HCT116 (cell line): ENCODE measurements around the gene FAM13A. TPM values are rescaled to one million over a fixed set of nuclear protein-coding genes. Genes with fewer than 3 reads are reported as not detected.
"Not testable (repeated sequence)": the region's sequence is repeated elsewhere in the genome, so short reads cannot be mapped to it uniquely, and the experiment has no call there.

ENCODE experiments used
- ATAC-seq: fragments of 200-7000 bp; cut with Tn5 transposase; 2 replicates; pipeline ENCODE4 v1.9.1; 2020; ENCODE audit warnings: mild to moderate bottlenecking, moderate library complexity
- BruUV-seq: library from RNA; stranded (reverse); fragments of 400-500 nt; replicated peaks from 2 replicates; lab custom pipeline; 2021; lab: Mats Ljungman, UMichigan
- CTCF ChIA-PET: fragments of 300-600 bp; sonication (Branson Sonifier 250); formaldehyde crosslinking; loops from one replicate; lab custom pipeline; 2021; ENCODE audit warnings: antibody characterized with exemption; lab: Charles Lee
- POLR2A ChIA-PET: fragments of 300-600, 350-600 bp; sonication (Branson Sonifier 250); formaldehyde crosslinking; loops from one replicate; lab custom pipeline; 2021; ENCODE audit warnings: antibody characterized with exemption; lab: Charles Lee
- RAD21 ChIA-PET, 2 experiments: fragments of 300-600 bp; sonication (Branson Sonifier 250); formaldehyde crosslinking; loops; one replicate each; lab custom pipeline; 2023; ENCODE audit warnings: low total read pairs in 2 of 2; ENCODE audit not compliant: uncharacterized antibody in 2 of 2, unreplicated experiment in 2 of 2, low non-redundant PET in 1 of 2; lab: Charles Lee
- DNase-seq: peaks from one replicate; pipeline ENCODE4 v3.0.0-alpha.2; 2010; ENCODE audit warnings: low read depth, low spot score
- H2AFZ ChIP-seq: fragments of 200-600 bp; shearing (Covaris generic), sonication (generic); 2 replicates; pipeline ENCODE4 v1.6.1; 2017; ENCODE audit warnings: low read depth, mixed run types, mixed read lengths, antibody characterized with exemption, low read length; ENCODE audit not compliant: poor library complexity, severe bottlenecking
- H3K27ac ChIP-seq: 2 replicates; pipeline ENCODE4 v1.5.1; 2012; ENCODE audit warnings: low read depth, low read length
- H3K27me3 ChIP-seq: fragments of 200-600 bp; sonication (generic); 2 replicates; pipeline ENCODE4 v1.6.1; 2016; ENCODE audit warnings: mixed run types, low read length, mixed read lengths; ENCODE audit not compliant: insufficient read depth
- H3K36me3 ChIP-seq, 2 experiments: fragments of 200-500 bp in 1 of 2; fragments of 200-600 bp in 1 of 2; sonication (Bioruptor generic) in 1 of 2; sonication (generic) in 1 of 2; 2 replicates each; pipeline versions ENCODE4 v1.5.1 to v1.6.1; 2014 to 2016; ENCODE audit warnings: low read length in 2 of 2, inconsistent platforms in 1 of 2, mixed read lengths in 1 of 2, mixed run types in 1 of 2; ENCODE audit not compliant: insufficient read depth in 2 of 2, control insufficient read depth in 1 of 2
- H3K4me1 ChIP-seq, 2 experiments: fragments of 200-600 bp in 1 of 2; sonication (generic) in 1 of 2; 2 replicates each; pipeline versions ENCODE4 v1.5.1 to v1.6.1; 2012 to 2017; ENCODE audit warnings: low read length in 2 of 2, inconsistent platforms in 1 of 2, mild to moderate bottlenecking in 1 of 2, mixed read lengths in 1 of 2, mixed run types in 1 of 2, moderate library complexity in 1 of 2; ENCODE audit not compliant: insufficient read depth in 2 of 2, control insufficient read depth in 1 of 2
- H3K4me2 ChIP-seq: fragments of 200-600 bp; sonication (generic); 2 replicates; pipeline ENCODE4 v1.6.1; 2017; ENCODE audit warnings: mixed run types, low read length, mixed read lengths
- H3K4me3 ChIP-seq, 2 experiments: fragments of 200-600 bp in 1 of 2; sonication (generic) in 1 of 2; replicated peaks in 1 of 2; 2 replicates each; pipeline ENCODE4 v1.5.1; 2011 to 2016; ENCODE audit warnings: low read length in 2 of 2, control low read depth in 1 of 2, low read depth in 1 of 2, mild to moderate bottlenecking in 1 of 2, mixed read lengths in 1 of 2, mixed run types in 1 of 2
- H3K79me2 ChIP-seq: fragments of 200-600 bp; sonication (generic); 2 replicates; pipeline ENCODE4 v1.6.1; 2017; ENCODE audit warnings: mild to moderate bottlenecking, mixed run types, low read length, moderate library complexity, mixed read lengths; ENCODE audit not compliant: insufficient read depth
- H3K9ac ChIP-seq: fragments of 200-600 bp; sonication (generic); 2 replicates; pipeline ENCODE4 v1.6.1; 2016; ENCODE audit warnings: low read length, mixed read lengths
- H3K9me2 ChIP-seq: fragments of 200-600 bp; sonication (generic), shearing (Covaris generic); 2 replicates; pipeline ENCODE4 v1.6.1; 2017; ENCODE audit warnings: mixed run types, mild to moderate bottlenecking, moderate library complexity; ENCODE audit not compliant: insufficient read depth
- H3K9me3 ChIP-seq, 2 experiments: fragments of 200-500 bp in 1 of 2; fragments of 200-600 bp in 1 of 2; sonication (Bioruptor generic) in 1 of 2; sonication (generic) in 1 of 2; 2 replicates each; pipeline ENCODE4 v1.6.1; 2014 to 2017; ENCODE audit warnings: low read length in 2 of 2, mixed read lengths in 2 of 2, inconsistent platforms in 1 of 2, low read depth in 1 of 2, mild to moderate bottlenecking in 1 of 2, mixed run types in 1 of 2, moderate library complexity in 1 of 2; ENCODE audit not compliant: control insufficient read depth in 1 of 2, insufficient read depth in 1 of 2
- H4K20me1 ChIP-seq: fragments of 200-600 bp; sonication (generic), shearing (Covaris generic); 2 replicates; pipeline ENCODE4 v1.6.1; 2017; ENCODE audit warnings: mixed run types, mild to moderate bottlenecking, moderate library complexity; ENCODE audit not compliant: insufficient read depth
- CBX3 ChIP-seq: IDR thresholded peaks from 2 replicates; pipeline ENCODE4 v1.6.1; 2012; ENCODE audit warnings: low read depth
- CEBPB ChIP-seq: IDR thresholded peaks from 2 replicates; pipeline ENCODE4 v1.6.1; 2012; ENCODE audit warnings: low read depth
- FOSL1 ChIP-seq: IDR thresholded peaks from 2 replicates; pipeline ENCODE4 v1.6.1; 2012; ENCODE audit warnings: low read depth
- JUND ChIP-seq: IDR thresholded peaks from 2 replicates; pipeline ENCODE4 v1.6.1; 2012
- POLR2A ChIP-seq: IDR thresholded peaks from 2 replicates; pipeline ENCODE4 v1.7.0; 2011; ENCODE audit warnings: borderline replicate concordance; ENCODE audit not compliant: insufficient read depth, insufficient read length; ENCODE audit errors: extremely low read depth
- RAD21 ChIP-seq: IDR thresholded peaks from 2 replicates; pipeline ENCODE4 v1.6.1; 2012; ENCODE audit warnings: low read depth, mild to moderate bottlenecking
- SIN3A ChIP-seq: IDR thresholded peaks from 2 replicates; pipeline ENCODE4 v1.6.1; 2012; ENCODE audit warnings: low read depth
- SP1 ChIP-seq: IDR thresholded peaks from 2 replicates; pipeline ENCODE4 v1.6.1; 2012; ENCODE audit warnings: low read depth
- SRF ChIP-seq: IDR thresholded peaks from 2 replicates; pipeline ENCODE4 v1.6.1; 2012; ENCODE audit warnings: low read depth
- YY1 ChIP-seq: IDR thresholded peaks from 2 replicates; pipeline ENCODE4 v1.6.1; 2011; ENCODE audit warnings: low read length, low read depth, moderate library complexity, mild to moderate bottlenecking; ENCODE audit not compliant: insufficient replicate concordance; ENCODE audit errors: extremely low read depth
- ZFX ChIP-seq: fragments of 450-650 bp; IDR thresholded peaks from 2 replicates; pipeline ENCODE4 v1.6.1; 2017
- ZNF274 ChIP-seq: fragments of 200-500 bp; sonication (Bioruptor generic); IDR thresholded peaks from 2 replicates; pipeline ENCODE4 v1.6.1; 2014; ENCODE audit warnings: mild to moderate bottlenecking, low read depth, low read length, inconsistent platforms
- intact Hi-C: fragments of 100-400 bp; cut with micrococcal nuclease; formaldehyde crosslinking; loops from 2 replicates; pipeline ENCODE4 v1.10.0; 2022
- total RNA-seq: library from RNA; stranded (reverse); gene quantifications from one replicate; pipeline ENCODE4 v1.2.1, GENCODE V29; 2021; ENCODE audit not compliant: unreplicated experiment
- TF ChIP-seq, protein P1 (sequence below), 3 experiments: fragments of 200-600 bp in 1 of 3; sonication (generic) in 1 of 3; IDR thresholded peaks in 2 of 3; conservative IDR thresholded peaks in 1 of 3; 2 replicates each; pipeline ENCODE4 v1.5.1; 2012 to 2017; ENCODE audit warnings: low read depth in 2 of 3, low read length in 2 of 3, antibody characterized with exemption in 1 of 3, borderline replicate concordance in 1 of 3, control low read depth in 1 of 3, mild to moderate bottlenecking in 1 of 3, mixed read lengths in 1 of 3, mixed run types in 1 of 3, moderate library complexity in 1 of 3; ENCODE audit not compliant: insufficient read depth in 1 of 3
- TF ChIP-seq, protein P2 (sequence below): IDR thresholded peaks from 2 replicates; pipeline ENCODE4 v1.6.1; 2012
- TF ChIP-seq, protein P3 (sequence below): IDR thresholded peaks from 2 replicates; pipeline ENCODE4 v1.6.1; 2012

The FAM13A gene
- total RNA-seq, 1 experiment from 2014 or later = 17.2 TPM

DNA sequence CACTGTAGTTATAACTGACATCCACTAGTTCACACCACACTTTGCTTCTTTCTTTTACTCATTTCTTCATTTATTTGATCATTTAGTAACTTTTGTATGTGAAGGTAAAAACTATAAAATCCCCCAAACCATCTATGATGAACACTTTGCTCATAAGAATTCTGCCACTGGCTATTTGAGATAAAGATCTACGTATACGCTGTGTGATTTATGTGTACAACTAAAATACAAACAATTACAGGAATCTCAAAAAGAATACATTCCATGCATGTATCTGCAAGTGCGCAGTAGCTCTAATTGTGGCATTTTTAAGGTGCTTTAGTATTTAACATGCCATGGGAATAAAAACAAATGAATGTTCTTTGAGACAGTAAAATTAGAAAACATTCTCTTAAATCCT, 202.5 kb downstream of the FAM13A start:
- RAD21 ChIA-PET = no interaction called here
- no peaks in the 10 kb centered on the region for H3K9me3 ChIP-seq
- H3K36me3 ChIP-seq = no peaks in the 10 kb centered on the region
- no peaks in the 10 kb centered on the region for H3K9me2 ChIP-seq
- H3K27ac ChIP-seq = no peak overlapping the region
- ATAC-seq (no peak), DNase-seq (no peak)
- CTCF ChIA-PET = no interaction called here
- no peak overlapping the region for H3K9ac ChIP-seq
- no peaks in the 10 kb centered on the region for H3K79me2 ChIP-seq
- POLR2A ChIA-PET = no interaction called here
- no peaks in the 10 kb centered on the region for H3K4me1 ChIP-seq
- H3K27me3 ChIP-seq = no peaks in the 10 kb centered on the region
- intact Hi-C loops = no loop called here
- no peak overlapping the region for H3K4me3 ChIP-seq
- H4K20me1 ChIP-seq = no peaks in the 10 kb centered on the region
- H3K4me2 ChIP-seq = no peak overlapping the region
- TF ChIP-seq, protein P1, sequence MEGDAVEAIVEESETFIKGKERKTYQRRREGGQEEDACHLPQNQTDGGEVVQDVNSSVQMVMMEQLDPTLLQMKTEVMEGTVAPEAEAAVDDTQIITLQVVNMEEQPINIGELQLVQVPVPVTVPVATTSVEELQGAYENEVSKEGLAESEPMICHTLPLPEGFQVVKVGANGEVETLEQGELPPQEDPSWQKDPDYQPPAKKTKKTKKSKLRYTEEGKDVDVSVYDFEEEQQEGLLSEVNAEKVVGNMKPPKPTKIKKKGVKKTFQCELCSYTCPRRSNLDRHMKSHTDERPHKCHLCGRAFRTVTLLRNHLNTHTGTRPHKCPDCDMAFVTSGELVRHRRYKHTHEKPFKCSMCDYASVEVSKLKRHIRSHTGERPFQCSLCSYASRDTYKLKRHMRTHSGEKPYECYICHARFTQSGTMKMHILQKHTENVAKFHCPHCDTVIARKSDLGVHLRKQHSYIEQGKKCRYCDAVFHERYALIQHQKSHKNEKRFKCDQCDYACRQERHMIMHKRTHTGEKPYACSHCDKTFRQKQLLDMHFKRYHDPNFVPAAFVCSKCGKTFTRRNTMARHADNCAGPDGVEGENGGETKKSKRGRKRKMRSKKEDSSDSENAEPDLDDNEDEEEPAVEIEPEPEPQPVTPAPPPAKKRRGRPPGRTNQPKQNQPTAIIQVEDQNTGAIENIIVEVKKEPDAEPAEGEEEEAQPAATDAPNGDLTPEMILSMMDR (IDR thresholded peaks at IDR 0.05 in 2 of 3, conservative IDR thresholded peaks at IDR 0.05 in 1 of 3; ENCODE audit: borderline replicate concordance in 1 of 3, insufficient read depth in 1 of 3, low read depth in 2 of 3, low read length in 2 of 3) = no peak
- TF ChIP-seq CBX3 (no peak), FOSL1 (no peak), YY1 (no peak), JUND (no peak), SIN3A (no peak), POLR2A (no peak), SRF (no peak), ZFX (no peak), ZNF274 (no peak), SP1 (no peak), CEBPB (no peak), RAD21 (no peak)
- TF ChIP-seq, protein P2, sequence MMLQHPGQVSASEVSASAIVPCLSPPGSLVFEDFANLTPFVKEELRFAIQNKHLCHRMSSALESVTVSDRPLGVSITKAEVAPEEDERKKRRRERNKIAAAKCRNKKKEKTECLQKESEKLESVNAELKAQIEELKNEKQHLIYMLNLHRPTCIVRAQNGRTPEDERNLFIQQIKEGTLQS = no peak
- TF ChIP-seq, protein P3, sequence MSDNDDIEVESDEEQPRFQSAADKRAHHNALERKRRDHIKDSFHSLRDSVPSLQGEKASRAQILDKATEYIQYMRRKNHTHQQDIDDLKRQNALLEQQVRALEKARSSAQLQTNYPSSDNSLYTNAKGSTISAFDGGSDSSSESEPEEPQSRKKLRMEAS = no peak
- no TSS peak for BruUV-seq
- H2AFZ ChIP-seq = no peak overlapping the region

DNA sequence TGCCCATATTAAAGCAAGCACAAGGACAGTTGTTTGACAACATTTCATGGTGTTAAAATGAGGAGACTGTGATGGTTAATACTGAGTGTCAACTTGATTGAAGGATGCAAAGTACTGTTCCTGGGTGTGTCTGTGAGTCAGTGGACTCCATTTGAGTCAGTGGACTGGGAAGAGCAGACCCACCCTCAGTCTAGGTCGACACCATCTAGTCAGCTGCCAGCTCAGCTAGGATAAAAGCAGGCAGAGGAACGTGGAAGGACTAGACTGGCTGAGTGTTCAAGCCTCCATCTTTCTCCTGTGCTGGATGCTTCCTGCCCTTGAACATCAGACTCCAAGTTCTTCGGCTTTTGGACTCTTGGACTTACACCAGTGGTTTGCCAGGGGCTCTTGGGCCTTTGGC, 203.4 kb downstream of the FAM13A start:
- H3K9me3 ChIP-seq, intact Hi-C loops, H3K9ac ChIP-seq, BruUV-seq, H3K9me2 ChIP-seq, H3K27me3 ChIP-seq, H3K36me3 ChIP-seq, H4K20me1 ChIP-seq, H3K27ac ChIP-seq, POLR2A ChIA-PET, ATAC-seq, H3K4me3 ChIP-seq, H2AFZ ChIP-seq, H3K79me2 ChIP-seq, H3K4me1 ChIP-seq, H3K4me2 ChIP-seq, DNase-seq, CTCF ChIA-PET, RAD21 ChIA-PET: not testable (repeated sequence)
